NOMO-1 (cell line): Measurements from ENCODE around the gene MFSD8.
"Not testable (repeated sequence)": the region's sequence is repeated elsewhere in the genome, so short reads cannot be mapped to it uniquely, and the experiment has no call there.

Experiments
- DNase-seq, 2 experiments: peaks; one replicate each; lab custom pipeline; 2025; ENCODE audit not compliant: unreplicated experiment in 2 of 2; lab: John Stamatoyannopoulos, UW

The MFSD8 gene

DNA sequence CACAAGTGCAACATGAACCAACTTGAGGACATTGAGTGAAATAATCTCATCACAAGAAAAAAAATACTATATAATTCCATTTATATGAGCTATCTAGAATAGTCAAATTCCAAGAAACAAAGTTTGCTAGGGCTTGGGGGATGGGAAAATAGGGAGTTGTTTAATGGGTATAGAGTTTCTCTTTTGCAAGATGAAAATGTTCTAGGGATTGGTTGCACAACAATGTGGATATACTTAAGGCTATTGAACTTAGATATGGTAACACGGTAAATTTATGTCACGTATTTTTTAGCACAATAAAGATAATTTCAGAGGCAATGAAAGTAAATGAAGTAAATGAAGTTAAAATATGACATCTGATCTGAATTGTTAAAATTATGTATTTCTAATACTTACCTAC is 7.9 kb downstream of the MFSD8 start:
- no peak for DNase-seq

DNA sequence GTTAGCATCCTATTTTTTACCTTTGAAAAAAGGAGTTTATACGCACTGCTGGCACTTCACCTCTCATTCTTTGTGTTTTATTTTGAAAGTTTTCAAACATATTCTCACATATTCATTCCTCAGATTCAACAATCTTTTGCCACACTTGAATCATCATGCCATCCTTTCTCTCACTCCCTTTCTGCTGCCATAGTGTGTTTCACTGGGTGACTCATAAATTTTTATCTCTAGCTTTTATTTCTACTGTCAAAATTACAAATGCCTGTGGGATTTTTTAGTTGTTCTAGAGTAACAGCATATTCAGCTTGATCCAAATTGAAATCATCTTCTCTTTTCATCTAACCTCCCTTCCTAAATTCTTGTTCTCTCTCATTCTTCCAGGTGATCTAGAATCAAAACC is 28.0 kb downstream of the MFSD8 start:
- DNase-seq = no peak

DNA sequence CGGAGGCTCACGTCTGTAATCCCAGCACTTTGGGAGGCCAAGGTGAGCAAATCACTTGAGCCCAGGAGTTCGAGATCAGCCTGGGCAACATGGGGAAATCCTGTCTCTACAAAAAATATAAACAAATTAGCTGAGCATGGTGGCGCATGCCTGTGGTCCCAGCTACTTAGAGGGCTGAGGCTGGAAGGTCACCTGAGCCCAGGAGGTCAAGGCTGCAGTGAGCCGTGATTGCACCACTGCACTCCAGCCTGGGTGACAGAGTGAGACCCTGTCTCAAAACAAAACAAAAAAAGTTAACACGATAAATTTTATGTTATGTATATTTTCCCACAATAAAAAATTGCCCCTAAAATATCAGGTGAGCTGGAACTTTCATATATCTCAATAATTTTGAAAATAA is 33.1 kb downstream of the MFSD8 start:
- DNase-seq = not testable (repeated sequence)

DNA sequence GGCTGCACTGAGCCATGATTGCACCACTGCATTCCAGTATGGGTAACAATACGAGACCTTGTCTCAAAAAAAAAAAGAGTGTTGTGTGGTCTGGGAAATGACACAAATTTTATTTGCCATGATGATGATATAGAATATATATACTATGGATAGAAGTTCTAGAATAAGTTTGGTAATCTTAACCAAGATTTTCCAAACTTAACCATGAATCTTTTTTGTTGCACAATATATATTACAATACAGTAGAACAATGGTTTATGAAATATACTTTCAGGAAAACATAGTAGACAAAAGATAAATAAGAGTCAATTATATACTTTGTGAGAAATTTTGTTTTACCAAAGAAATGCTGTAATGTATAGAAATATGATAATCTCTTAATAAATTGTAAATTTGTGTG is 34.8 kb downstream of the MFSD8 start:
- DNase-seq = no peak

DNA sequence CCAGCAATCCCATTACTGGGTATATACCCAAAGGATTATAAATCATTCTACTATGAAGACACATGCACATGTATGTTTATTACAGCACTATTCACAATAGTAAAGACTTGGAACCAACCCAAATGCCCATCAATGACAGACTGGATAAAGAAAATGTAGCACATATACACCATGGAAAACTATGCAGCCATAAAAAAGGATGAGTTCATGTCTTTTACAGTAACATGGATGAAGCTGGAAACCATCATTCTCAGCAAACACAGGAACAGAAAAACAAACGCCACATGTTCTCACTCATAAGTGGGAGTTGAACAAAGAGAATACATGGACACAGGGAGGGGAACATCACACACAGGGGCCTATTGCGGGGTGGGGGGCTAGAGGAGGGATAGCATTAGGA is 39.3 kb downstream of the MFSD8 start:
- not testable (repeated sequence) for DNase-seq

DNA sequence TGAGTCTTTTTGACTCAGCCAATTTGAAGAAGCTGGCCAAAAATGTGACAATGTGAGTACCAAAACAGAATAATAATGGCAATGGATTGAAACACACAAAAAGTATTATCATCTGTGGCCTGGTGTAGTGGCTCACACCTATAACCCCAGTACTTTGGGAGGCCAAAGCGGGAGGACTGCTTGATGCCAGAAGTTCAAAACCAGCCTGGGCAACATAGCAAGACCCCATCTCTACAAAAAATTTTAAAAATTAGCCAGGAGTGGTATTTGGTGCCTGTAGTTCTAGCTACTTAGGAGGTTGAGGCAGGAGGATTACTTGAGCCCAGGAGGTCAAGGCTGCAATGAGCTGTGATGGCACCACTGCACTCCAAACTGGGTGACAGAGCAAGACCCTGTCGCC is 42.7 kb downstream of the MFSD8 start:
- no peak for DNase-seq

DNA sequence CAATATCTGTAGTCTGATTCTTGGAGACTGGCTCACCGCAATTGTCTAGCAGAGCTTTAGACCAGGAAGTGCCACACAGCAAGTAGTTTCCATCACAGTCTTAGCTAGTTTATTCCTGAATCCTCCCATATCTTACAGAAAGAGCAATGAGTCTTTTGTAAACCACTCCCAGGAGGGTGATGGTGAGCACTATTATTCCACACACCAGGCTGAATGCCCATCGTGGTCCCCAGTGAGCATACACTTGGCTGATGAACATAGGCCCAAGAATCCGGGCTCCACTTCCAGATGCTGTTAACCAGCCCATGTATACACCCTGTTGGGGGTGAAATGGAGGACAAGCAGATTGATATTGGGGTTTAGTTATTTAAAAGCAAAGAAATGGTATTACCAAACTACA is 44.5 kb downstream of the MFSD8 start:
- no peak for DNase-seq

DNA sequence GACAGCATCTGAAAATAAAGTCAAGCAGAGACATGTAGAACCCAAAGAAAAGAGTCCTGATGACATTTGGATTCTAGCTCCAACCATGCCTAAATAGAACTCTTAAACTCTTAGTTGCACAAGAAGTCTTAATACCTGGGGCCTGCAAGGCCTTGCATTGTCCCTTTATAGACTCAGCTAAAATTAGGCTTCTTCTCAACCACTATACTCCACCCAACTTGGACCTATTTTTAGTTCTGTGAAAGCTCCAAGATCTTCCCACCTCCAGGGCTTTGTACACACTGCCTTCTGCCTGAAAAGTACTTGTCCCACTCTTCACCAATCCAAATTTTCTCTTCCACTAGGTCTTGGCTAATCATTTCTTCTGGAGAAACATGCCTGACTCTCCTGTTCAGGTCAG is 47.8 kb downstream of the MFSD8 start:
- DNase-seq = no peak

DNA sequence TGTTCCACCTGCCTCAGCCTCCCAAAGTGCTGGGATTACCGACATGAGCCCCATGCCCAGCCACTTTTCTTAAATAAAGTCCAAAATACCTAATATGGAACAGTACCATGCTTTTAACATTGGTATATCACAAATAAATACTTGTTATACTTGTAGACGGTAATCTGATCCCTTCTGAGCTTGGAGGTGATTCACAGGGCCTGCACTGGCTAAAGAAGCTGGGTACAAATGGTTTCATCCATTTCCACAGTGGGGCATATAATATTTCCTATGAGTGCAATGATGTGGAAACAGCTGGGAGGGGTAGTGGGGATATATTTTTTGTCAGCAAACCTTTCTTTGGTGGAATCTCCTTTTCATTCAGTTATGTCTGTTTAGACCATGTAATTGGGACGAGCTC is 48.5 kb downstream of the MFSD8 start:
- no peak for DNase-seq

DNA sequence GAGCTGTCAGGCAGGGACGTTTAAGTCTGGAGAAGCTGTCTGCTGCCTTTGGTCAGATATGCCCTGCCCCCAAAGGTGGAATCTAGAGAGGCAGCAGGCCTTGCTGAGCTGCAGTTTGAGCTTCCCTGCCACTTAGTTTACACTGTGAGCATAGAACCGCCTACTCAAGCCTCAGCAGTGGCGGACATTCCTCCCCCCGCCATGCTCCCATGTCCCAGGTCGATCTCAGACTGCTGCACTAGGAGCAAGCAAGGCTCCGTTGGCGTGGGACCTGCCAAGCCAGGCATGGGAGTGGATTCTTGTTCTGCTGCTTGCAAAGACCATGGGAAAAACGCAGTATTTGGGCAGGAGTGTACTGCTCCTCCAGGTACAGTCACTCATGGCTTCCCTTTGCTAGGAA is 59.9 kb downstream of the MFSD8 start:
- DNase-seq = no peak

DNA sequence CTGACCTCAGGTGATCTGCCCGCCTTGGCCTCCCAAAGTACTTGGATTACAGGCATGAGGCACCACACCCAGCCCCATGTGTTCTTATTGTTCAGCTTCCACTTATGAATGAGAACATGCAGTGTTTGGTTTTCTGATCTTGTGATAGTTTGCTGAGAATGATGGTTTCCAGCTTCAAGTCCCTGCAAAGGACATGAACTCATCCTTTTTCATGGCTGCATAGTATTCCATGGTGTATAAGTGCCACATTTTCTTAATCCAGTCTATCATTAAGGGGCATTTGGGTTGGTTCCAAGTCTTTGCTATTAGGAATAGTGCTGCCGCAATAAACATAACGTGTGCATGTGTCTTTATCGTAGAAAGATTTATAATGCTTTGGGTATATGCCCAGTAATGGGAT is 65.3 kb downstream of the MFSD8 start:
- DNase-seq = not testable (repeated sequence)

DNA sequence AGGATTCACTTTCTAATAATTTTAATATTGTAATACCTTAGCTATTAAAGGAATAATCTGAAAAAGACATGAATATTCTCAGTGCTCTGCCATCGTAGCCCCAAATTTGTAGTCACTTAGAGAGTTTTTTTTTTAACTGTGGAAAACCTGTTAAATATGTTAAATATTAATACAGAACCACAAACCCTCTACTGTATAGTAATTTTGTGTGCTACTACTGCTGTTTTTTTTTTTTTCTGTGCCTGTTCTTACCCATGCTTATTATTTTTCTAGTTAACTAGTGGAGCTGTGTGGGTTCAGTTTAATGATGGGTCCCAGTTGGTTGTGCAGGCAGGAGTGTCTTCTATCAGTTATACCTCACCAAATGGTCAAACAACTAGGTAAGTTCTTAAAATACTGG is 68.4 kb downstream of the MFSD8 start:
- DNase-seq = no peak

DNA sequence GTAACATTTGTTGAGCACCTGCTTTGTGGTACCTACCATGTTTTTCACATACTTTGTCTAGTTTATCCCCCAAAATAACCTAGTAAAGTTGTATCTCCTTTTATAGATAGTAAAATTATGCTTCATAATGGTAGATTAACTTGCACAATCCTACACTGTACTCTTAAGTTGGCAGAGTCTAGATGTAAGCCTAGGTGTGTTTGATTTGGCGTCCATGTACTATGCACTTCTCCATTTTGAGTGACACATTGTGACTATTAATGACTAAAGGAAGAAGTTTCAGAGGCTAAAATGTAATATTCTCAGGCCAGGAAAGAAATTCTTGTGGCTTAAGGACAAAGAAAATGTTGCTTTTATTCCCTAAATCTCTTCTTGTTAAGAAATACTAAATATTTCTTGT is 68.9 kb downstream of the MFSD8 start:
- no peak for DNase-seq

DNA sequence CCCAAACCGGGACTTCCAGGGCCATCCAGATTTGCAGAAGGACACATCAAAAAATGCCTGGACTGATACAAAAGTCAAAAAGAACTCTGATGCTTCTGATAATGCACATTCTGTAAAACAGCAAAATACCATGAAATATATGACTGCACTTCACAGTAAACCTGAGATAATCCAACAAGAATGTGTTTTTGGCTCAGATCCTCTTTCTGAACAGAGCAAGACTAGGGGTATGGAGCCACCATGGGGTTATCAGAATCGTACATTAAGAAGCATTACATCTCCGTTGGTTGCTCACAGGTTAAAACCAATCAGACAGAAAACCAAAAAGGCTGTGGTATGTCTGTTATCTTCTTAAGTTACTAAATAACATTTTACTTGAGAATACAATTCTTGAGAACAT is 75.1 kb downstream of the MFSD8 start:
- no peak for DNase-seq

DNA sequence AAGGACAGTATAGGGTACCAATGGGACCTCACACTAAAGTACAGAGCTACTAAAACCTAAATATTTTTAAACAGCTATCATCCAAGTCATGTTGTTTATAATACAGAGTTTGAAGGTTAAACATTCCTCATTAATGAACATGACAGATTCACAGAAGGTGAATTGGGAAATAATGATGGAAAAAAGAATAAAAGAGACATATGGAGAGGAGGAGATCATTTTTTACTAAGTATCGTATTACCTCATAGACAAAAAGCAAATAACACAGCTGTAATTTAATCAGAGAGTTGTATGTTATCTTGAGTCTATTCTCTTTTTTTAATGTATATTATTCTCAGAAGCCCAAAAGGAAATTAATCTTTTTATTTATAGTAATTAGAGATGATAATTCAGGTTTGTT is 76.4 kb downstream of the MFSD8 start:
- DNase-seq = no peak

DNA sequence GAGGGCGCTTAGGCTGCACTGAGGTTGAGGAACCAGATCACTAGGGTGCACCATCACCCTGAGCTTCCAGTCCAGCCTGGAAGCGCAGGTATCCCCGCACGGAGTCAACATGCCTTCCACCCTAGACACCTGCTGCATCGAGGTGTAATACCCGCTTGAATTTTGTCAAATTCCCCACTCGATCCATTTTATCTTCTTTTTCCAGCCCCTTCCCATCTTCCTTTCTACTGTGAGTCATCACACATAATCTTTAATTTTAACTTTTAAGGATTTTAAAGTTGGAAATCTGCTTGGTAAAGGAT is 83.5 kb downstream of the MFSD8 start:
- DNase-seq = no peak

DNA sequence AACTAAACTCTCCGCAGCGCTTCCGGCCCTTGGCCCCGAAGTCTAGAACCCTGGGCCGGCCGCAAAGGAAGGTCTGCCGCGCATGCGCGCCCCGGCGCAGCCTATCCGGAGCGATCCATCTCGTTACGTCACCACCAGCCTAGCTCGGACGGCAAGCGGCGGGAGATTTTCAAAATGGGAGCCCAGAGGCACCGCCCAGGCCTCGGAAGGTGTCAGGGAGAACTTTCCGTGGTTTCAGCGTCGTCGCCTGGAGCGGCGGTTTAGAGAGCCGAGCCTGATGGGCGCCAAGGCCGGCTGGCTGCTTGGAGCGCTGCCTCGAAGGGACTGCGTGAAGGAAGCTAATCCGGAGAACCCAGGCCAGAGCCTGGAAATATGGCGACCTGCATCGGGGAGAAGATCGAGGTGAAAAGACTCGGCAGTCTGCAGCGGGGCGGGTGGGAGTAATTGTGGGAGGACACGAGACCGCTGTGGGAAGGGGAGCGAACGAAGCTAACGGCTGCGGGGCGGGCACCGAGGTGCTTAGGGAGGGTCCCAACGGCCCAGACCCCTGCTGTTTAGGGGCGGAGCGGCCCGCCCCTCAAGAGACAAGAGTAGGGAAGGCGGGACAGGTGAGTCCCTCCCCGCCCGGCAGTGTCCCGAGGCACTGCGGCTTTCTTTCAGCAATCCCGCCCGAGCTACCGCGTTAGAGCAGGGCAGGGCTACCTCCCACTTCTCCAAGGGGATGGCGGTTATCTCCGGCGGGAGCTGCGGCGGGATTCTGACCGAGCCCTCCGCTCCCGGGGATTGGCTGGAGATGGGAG is 84.0 kb downstream of the MFSD8 start, which contains the start of gene PLK4:
TSS of gene PLK4 (plus strand) at position 131 of the 800 bp plus-strand sequence. CDS start at position 373, 242 bp downstream.
- DNase-seq = peak; percentile 94 to 97

DNA sequence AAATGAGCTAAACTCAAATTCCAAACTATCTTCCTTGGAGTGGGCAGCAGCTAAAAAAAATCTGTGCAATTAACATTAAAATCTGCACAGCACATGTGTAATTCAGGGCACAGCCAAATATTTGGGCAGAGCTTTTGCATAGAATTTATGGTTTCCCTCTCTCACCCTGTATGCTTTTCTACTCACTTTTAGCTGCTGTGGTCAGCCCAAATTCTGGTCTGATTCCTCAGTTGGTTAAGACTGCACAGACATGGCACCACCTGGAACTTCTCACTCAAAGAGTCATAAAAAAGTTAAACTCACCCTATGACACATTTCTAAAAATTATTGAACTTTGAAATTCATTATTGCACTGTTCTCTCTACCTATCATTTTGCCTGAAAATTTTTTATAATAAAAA is 89.2 kb downstream of the MFSD8 start:
- DNase-seq = no peak

DNA sequence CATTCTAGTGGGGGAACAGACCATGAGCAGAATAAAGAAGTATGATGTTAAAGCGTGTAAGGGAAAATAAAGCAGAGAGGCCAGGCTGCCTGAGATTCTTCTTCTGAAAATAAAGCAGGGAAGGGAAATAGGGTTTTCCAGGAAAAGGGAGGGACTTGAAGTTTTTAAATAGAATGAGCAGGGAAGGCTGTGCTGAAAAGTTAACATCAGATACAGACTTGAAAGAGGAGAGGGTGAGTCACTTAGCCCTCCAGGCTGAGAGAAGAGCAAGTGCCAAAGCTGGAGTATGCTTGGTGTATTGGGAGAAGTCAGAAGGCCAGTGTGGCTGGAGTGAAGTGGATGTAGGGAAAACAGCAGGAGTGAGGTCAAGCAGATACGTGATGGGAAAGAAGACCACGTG is 94.3 kb downstream of the MFSD8 start:
- DNase-seq = no peak

DNA sequence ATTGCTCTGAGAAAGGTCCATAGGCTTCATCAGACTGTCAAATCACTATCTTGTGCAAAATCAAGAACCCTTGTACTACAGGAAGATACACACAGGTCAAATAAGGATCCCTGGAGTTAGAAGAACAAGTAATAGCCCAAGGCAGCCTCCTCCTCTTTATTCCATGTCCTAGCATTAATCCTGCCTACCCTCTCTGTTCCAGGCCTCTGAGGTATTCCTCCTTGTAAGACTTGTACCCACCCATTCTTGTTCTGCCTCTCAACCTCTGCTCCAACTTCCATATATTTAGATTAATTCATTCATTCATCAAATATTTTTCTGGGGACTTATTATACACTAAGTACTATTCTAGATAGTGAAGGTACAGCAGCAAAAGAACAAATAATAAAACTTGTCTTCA is 94.7 kb downstream of the MFSD8 start:
- no peak for DNase-seq

DNA sequence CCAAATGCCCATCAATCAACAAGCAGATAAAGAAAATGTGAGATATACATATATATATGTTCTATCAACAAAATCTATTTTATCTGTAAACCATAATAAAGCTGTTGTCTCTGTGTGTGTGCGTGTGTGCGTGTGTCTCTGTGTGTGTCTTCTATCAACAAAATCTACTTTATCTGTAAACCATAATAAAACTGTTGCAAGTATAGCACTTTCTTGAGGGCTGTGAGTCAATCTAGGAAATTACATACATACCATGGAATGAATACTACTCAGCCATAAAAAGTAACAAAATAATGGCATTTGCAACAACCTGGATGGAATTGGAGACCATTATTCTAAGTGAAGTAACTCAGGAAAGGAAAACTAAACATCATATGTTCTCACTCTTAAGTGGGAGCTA is 96.8 kb downstream of the MFSD8 start:
- DNase-seq = no peak
